Activated CD8-positive, alpha-beta memory T cell treated with anti-CD3 and anti-CD28 coated beads, Interleukin-2, amount 50 U/mL, for 48 hours (primary cell): ENCODE measurements around the gene LRIG3.
"Not testable (repeated sequence)": the region's sequence is repeated elsewhere in the genome, so short reads cannot be mapped to it uniquely, and the experiment has no call there.

Experiments
- DNase-seq: peaks from one replicate; pipeline ENCODE4 v3.0.0-alpha.2; 2020

LRIG3 gene

GRCh38 chr12:58905422-58905821 lies 14.9 kb downstream of the LRIG3 start:
- DNase-seq = no peak

GRCh38 chr12:58902726-58903125 lies 17.6 kb downstream of the LRIG3 start:
- not testable (repeated sequence) for DNase-seq

GRCh38 chr12:58901664-58902063 lies 18.6 kb downstream of the LRIG3 start:
- DNase-seq = no peak

GRCh38 chr12:58897969-58898368 lies 22.3 kb downstream of the LRIG3 start:
- DNase-seq = no peak

GRCh38 chr12:58896278-58896677 lies 24.0 kb downstream of the LRIG3 start:
- DNase-seq = no peak

- DNase-seq = no peak
These were observed 25.3 kb downstream of the LRIG3 start for GRCh38 chr12:58895053-58895452.

- no peak for DNase-seq
These were observed 26.3 kb downstream of the LRIG3 start for GRCh38 chr12:58894040-58894439.

- DNase-seq = no peak
These were observed 26.8 kb downstream of the LRIG3 start for GRCh38 chr12:58893495-58893894.

GRCh38 chr12:58889557-58889956 lies 30.7 kb downstream of the LRIG3 start:
- no peak for DNase-seq

- DNase-seq = no peak
These were observed 32.0 kb downstream of the LRIG3 start for GRCh38 chr12:58888131-58888783.

- DNase-seq = no peak
These were observed 33.2 kb downstream of the LRIG3 start for GRCh38 chr12:58887068-58887467.

- DNase-seq = no peak
These were observed 33.8 kb downstream of the LRIG3 start for GRCh38 chr12:58886474-58886873.

GRCh38 chr12:58884916-58885315 lies 35.4 kb downstream of the LRIG3 start:
- DNase-seq = no peak

GRCh38 chr12:58883576-58884334 lies 36.5 kb downstream of the LRIG3 start:
- DNase-seq = no peak

- no peak for DNase-seq
These were observed 37.5 kb downstream of the LRIG3 start for GRCh38 chr12:58882826-58883225.

GRCh38 chr12:58881816-58882215 lies 38.5 kb downstream of the LRIG3 start:
- no peak for DNase-seq

- DNase-seq = no peak
These were observed 39.7 kb downstream of the LRIG3 start for GRCh38 chr12:58880639-58881038.

- DNase-seq = no peak
These were observed 43.0 kb downstream of the LRIG3 start for GRCh38 chr12:58877243-58877743.

- DNase-seq = no peak
These were observed 46.8 kb downstream of the LRIG3 start for GRCh38 chr12:58873496-58873895.

- DNase-seq = no peak
These were observed 48.7 kb downstream of the LRIG3 start for GRCh38 chr12:58871556-58871955.

GRCh38 chr12:58870595-58870994 lies 49.7 kb downstream of the LRIG3 start:
- no peak for DNase-seq

- no peak for DNase-seq
These were observed 59.5 kb downstream of the LRIG3 start for GRCh38 chr12:58860788-58861240.

GRCh38 chr12:58860056-58860787 lies 60.1 kb downstream of the LRIG3 start:
- DNase-seq = no peak

- DNase-seq = no peak
These were observed 62.3 kb downstream of the LRIG3 start for GRCh38 chr12:58858030-58858429.
